HCT116 (cell line): ENCODE results near the gene CCDC89.

Experiments used
- POLR2A ChIP-seq: IDR thresholded peaks from 2 replicates; pipeline ENCODE4 v1.7.0; 2011; ENCODE audit warnings: borderline replicate concordance; ENCODE audit not compliant: insufficient read depth, insufficient read length; ENCODE audit errors: extremely low read depth
- REST ChIP-seq: IDR thresholded peaks from 2 replicates; pipeline ENCODE4 v1.6.1; 2012; ENCODE audit warnings: low read depth

- TF ChIP-seq REST (no peak), POLR2A (no peak)
Observed at GRCh38 chr11:85672105-85672902, 13.7 kb downstream of the CCDC89 start.
